ENCODE measurements around the gene LRRC58. TPM values are rescaled to one million over a fixed set of nuclear protein-coding genes. Genes with fewer than 3 reads are reported as not detected.
"Not testable (repeated sequence)": the region's sequence is repeated elsewhere in the genome, so short reads cannot be mapped to it uniquely, and the experiment has no call there.

Gene LRRC58
- total RNA-seq, 1 donor from 2014 or later, result 14.3 TPM

GRCh38 chr3:120324190-120324589 is 25.0 kb downstream of the LRRC58 start:
- Histone ChIP-seq H3K9ac (ENCODE audit: low read length) (no peak overlapping the region), H3K9me3 (ENCODE audit: insufficient read depth, low read depth, low read length) (no peaks in the 10 kb centered on the region), H3K27me3 (ENCODE audit: insufficient read depth, low read length) (no peaks in the 10 kb centered on the region), H3K4me1 (ENCODE audit: insufficient read depth, low read length) (no peaks in the 10 kb centered on the region), H2AFZ (ENCODE audit: low read depth, low read length) (no peak overlapping the region), H3K4me2 (ENCODE audit: low read length) (no peak overlapping the region), H3K27ac (ENCODE audit: low read depth, low read length) (no peak overlapping the region), H3K36me3 (ENCODE audit: insufficient read depth, low read length) (no peaks in the 10 kb centered on the region), H4K20me1 (ENCODE audit: insufficient read depth, low read length) (no peaks in the 10 kb centered on the region), H3K4me3 (ENCODE audit: insufficient read depth, low read depth, low read length) (no peak overlapping the region), H3K79me2 (ENCODE audit: insufficient read depth, low read length) (no peaks in the 10 kb centered on the region)
- Mint-ChIP-seq H3K4me1 (ENCODE audit: low read depth, unreplicated experiment) (peaks cover 9% of the 10 kb centered on the region), H3K9me3 (ENCODE audit: unreplicated experiment) (no peaks in the 10 kb centered on the region), H3K36me3 (ENCODE audit: low read depth, unreplicated experiment) (peaks cover 9% of the 10 kb centered on the region), H3K27ac (ENCODE audit: unreplicated experiment) (peak overlapping the region; percentile 74), H3K4me3 (ENCODE audit: unreplicated experiment) (no peak overlapping the region), H3K27me3 (ENCODE audit: low read depth, unreplicated experiment) (no peaks in the 10 kb centered on the region)
- TF ChIP-seq EZH2 (IDR thresholded peaks at IDR 0.05; ENCODE audit: insufficient read depth, low read length) (no peak), CTCF (IDR thresholded peaks at IDR 0.05; ENCODE audit: insufficient read depth, low read depth, low read length) (no peak)
- FAIRE-seq (peak; percentile 26), DNase-seq (ENCODE audit: low read depth) (peak; percentile 25)

- H3K4me1 Mint-ChIP-seq (ENCODE audit: low read depth, unreplicated experiment); H3K4me3 ChIP-seq (ENCODE audit: insufficient read depth, low read depth, low read length); H3K9ac ChIP-seq (ENCODE audit: low read length); H3K4me2 ChIP-seq (ENCODE audit: low read length); H3K79me2 ChIP-seq (ENCODE audit: insufficient read depth, low read length); DNase-seq (ENCODE audit: low read depth); H3K27ac ChIP-seq (ENCODE audit: low read depth, low read length); FAIRE-seq; H3K9me3 Mint-ChIP-seq (ENCODE audit: unreplicated experiment); H3K27me3 Mint-ChIP-seq (ENCODE audit: low read depth, unreplicated experiment); H3K9me3 ChIP-seq (ENCODE audit: insufficient read depth, low read depth, low read length); H2AFZ ChIP-seq (ENCODE audit: low read depth, low read length); H3K36me3 ChIP-seq (ENCODE audit: insufficient read depth, low read length); H4K20me1 ChIP-seq (ENCODE audit: insufficient read depth, low read length); H3K4me3 Mint-ChIP-seq (ENCODE audit: unreplicated experiment); H3K36me3 Mint-ChIP-seq (ENCODE audit: low read depth, unreplicated experiment); H3K27me3 ChIP-seq (ENCODE audit: insufficient read depth, low read length); H3K4me1 ChIP-seq (ENCODE audit: insufficient read depth, low read length): not testable (repeated sequence)
- peak overlapping the region; percentile 74 for H3K27ac Mint-ChIP-seq (ENCODE audit: unreplicated experiment)
These were observed 25.4 kb downstream of the LRRC58 start for GRCh38 chr3:120323761-120324160.

GRCh38 chr3:120311863-120312794 is 37.0 kb downstream of the LRRC58 start:
- no peak for DNase-seq (ENCODE audit: low read depth)
- TF ChIP-seq CTCF (IDR thresholded peaks at IDR 0.05; ENCODE audit: insufficient read depth, low read depth, low read length) (no peak), EZH2 (IDR thresholded peaks at IDR 0.05; ENCODE audit: insufficient read depth, low read length) (no peak)
- Histone ChIP-seq H3K27me3 (ENCODE audit: insufficient read depth, low read length) (no peaks in the 10 kb centered on the region), H3K4me2 (ENCODE audit: low read length) (no peak overlapping the region), H3K9me3 (ENCODE audit: insufficient read depth, low read depth, low read length) (peaks cover 2% of the 10 kb centered on the region), H3K4me1 (ENCODE audit: insufficient read depth, low read length) (no peaks in the 10 kb centered on the region), H3K4me3 (ENCODE audit: insufficient read depth, low read depth, low read length) (no peak overlapping the region), H3K27ac (ENCODE audit: low read depth, low read length) (no peak overlapping the region), H3K79me2 (ENCODE audit: insufficient read depth, low read length) (no peaks in the 10 kb centered on the region), H3K36me3 (ENCODE audit: insufficient read depth, low read length) (no peaks in the 10 kb centered on the region), H2AFZ (ENCODE audit: low read depth, low read length) (no peak overlapping the region), H4K20me1 (ENCODE audit: insufficient read depth, low read length) (no peaks in the 10 kb centered on the region), H3K9ac (ENCODE audit: low read length) (no peak overlapping the region)
- Mint-ChIP-seq H3K9me3 (ENCODE audit: unreplicated experiment) (peaks cover 4% of the 10 kb centered on the region), H3K27me3 (ENCODE audit: low read depth, unreplicated experiment) (no peaks in the 10 kb centered on the region), H3K4me1 (ENCODE audit: low read depth, unreplicated experiment) (no peaks in the 10 kb centered on the region), H3K36me3 (ENCODE audit: low read depth, unreplicated experiment) (peaks cover 12% of the 10 kb centered on the region), H3K4me3 (ENCODE audit: unreplicated experiment) (no peak overlapping the region), H3K27ac (ENCODE audit: unreplicated experiment) (no peak overlapping the region)
- FAIRE-seq, result no peak
